Measurements from ENCODE around the gene IL34. TPM values are rescaled to one million over a fixed set of nuclear protein-coding genes. Genes with fewer than 3 reads are reported as not detected.

The IL34 gene
- 0.61 and 0.75 TPM in 2 replicates for total RNA-seq (2014; rRNA removed; shearing (Covaris generic))

DNA sequence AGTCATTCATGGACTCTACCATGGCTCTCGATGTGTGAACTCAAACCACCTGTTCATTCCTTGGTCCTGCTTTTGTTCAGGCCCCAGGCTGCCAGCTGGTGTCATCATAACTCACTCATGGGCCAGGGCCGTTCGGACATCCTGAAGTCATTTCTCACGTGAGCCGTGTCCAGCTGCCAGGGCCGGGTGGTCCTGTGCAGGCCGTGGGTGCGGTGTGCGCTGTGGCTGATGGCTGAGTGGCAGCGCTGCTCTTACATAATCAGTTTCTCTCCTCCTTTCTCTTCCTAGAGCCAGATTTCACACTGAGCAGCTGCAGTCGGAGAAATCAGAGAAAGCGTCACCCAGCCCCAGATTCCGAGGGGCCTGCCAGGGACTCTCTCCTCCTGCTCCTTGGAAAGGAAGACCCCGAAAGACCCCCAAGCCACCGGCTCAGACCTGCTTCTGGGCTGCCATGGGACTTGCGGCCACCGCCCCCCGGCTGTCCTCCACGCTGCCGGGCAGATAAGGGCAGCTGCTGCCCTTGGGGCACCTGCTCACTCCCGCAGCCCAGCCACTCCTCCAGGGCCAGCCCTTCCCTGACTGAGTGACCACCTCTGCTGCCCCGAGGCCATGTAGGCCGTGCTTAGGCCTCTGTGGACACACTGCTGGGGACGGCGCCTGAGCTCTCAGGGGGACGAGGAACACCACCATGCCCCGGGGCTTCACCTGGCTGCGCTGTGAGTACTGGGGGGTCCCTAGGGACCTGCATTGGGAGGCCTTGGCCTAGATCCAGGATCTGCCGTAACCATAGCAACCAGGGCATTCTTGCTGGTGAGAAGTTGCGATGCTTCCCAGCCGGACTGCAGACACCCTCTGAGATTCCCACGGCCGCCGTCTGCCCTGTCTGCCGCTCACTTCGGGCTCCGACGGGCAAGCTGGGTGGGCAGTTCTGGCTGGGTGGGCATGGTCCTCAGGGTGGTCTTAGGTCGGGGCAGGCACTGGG lies at the start of gene IL34:
IL34 (plus strand) TSS at position 300 of the 982 bp plus-strand sequence; CDS start at position 689, 389 bp downstream.
- DNase-seq: peak; percentile 87 to 88
- Histone ChIP-seq H3K4me1 (peaks cover 12% of the 10 kb centered on the region; the same call in 1 of the 2 replicates), H3K4me3 (peak within 1 kb of the TSS; percentile 36), H3K36me3 (no peaks in the 10 kb centered on the region), H3K9me3 (replicated peaks) (no peaks in the 10 kb centered on the region), H3K27me3 (no peaks in the 10 kb centered on the region), H3K27ac (peak within 1 kb of the TSS; percentile 86)

DNA sequence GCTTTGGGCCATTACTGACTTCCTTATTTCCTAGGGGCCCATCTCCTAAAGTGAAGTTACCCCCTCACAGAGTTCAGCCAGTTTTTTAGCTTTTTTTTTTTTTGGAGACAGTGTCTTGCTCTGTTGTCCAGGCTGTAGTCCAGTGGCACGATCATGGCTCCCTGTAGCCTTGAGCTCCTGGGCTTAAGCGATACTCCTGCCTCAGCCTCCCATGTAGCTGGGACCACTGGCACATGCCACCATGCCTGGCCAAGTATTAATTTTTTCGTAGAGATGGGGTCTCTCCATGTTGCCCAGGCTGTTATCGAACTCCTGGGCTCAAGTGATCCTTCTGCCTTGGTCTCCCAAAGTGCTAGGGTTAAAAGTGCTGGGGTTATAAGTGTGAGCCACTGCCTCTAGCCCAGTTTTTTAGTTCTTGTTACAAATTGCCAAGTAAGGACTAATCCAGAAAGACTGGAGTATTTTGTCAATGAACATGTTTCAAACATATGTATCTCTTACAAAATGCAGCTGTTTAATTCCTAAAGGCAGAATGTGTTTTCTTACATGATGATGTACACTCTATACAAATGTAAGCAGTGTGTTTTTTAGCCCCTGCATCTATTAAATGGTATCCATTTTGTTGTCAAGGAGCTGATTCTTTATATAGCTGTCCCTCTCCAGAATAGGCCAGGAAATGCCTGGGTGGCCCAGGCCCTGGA lies 49.1 kb upstream of the IL34 start:
- Histone ChIP-seq H3K36me3 (no peaks in the 10 kb centered on the region), H3K27ac (no peak overlapping the region), H3K9me3 (replicated peaks) (no peaks in the 10 kb centered on the region), H3K4me3 (no peak overlapping the region), H3K27me3 (no peaks in the 10 kb centered on the region), H3K4me1 (no peaks in the 10 kb centered on the region)
- DNase-seq: no peak

DNA sequence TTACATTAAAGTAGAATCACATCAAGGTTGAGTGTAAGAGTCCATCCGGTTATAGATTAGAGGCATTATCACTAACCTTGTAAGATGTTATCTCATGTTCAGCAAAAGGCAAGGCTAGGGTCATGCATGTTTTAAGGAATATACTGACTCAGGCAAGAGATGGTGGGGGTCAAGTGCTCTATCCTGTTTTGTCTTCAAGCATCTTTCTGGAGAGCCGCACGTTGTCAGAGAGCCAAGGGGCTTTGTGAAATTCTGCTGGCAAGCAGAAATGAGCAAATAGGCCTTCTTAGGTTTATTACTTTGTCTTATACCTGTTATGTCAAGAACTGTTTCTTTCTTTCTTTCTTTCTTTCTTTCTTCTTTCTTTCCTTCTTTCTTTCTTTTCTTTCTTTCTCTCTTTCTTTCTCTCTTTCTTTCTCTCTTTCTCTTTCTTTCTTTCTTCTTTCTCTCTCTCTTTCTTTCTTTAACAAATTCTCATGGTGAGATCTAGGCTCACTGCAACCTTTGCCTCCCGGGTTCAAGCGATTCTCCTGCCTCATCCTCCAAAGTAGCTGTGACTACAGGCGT lies 47.3 kb upstream of the IL34 start:
- Histone ChIP-seq H3K27ac (no peak overlapping the region), H3K4me1 (no peaks in the 10 kb centered on the region), H3K9me3 (replicated peaks) (no peaks in the 10 kb centered on the region), H3K4me3 (no peak overlapping the region), H3K27me3 (no peaks in the 10 kb centered on the region), H3K36me3 (no peaks in the 10 kb centered on the region)
- no peak for DNase-seq

DNA sequence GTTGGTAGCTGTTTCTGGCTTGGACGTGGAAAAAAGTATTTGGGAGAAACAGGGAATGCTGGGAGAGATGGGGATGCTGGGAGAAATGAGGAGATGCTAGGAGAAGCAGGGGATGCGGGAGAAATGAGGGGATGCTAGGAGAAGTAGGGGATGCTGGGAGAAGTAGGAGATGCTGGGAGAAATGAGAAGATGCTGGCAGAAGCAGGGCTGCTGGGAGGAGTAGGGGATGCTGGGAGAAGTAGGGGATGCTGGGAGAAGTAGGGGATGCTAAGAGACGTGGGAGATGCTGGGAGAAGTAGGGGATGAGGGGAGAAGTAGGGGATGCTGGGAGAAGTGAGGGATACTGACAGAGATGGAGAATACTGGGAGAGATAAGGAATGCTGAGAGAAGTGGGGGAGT lies 45.6 kb upstream of the IL34 start:
- Histone ChIP-seq H3K36me3 (no peaks in the 10 kb centered on the region), H3K27me3 (no peaks in the 10 kb centered on the region), H3K27ac (no peak overlapping the region), H3K4me1 (no peaks in the 10 kb centered on the region), H3K4me3 (no peak overlapping the region), H3K9me3 (replicated peaks) (no peaks in the 10 kb centered on the region)
- no peak for DNase-seq

DNA sequence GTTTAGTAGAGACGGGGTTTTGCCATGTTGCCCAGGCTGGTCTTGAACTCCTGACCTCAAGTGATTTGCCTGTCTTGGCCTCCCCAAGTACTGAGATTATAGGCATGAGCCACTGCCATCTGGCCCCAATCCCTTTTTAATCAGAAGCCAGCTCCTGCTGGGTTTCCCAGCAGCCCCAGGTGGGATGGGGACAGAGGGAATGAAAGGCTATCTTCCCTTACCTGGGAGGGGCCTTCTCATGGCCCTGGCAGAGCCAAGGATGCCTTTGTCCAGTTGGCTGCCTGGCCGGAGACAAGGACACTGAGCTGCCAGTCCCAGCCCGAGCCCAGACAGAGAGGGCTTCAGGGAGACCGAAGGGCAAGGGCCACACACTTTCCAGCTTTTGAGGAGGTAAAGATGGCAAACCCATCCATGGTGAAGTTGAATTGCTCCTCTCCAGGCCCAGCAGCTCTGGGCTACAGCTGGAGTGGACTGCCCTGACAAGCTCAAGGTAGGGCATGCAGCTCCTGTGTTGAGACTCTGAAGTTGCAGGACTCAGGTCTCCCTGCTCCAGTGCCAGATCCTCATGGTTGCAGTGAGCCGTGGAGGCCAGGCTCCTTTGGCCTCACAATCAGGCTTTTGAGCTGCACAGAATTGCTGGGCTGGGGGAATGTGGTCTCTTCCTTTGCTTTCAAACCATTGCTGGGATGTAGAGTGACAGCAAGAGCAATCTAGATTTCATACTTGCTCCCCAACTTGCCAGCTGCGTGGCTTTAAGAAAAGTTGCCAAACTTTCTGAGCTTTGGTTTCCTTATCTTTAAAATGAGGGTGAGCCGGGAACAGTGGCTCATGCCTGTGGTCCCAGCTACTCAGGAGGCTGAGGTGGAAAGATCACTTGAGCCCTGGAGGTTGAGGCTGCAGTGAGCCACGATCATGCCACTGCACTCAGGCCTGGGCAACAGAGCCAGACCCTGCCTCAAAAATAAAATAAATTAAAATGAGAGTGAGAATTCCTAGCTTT lies 44.5 kb upstream of the IL34 start:
- Histone ChIP-seq H3K4me1 (no peaks in the 10 kb centered on the region), H3K27me3 (no peaks in the 10 kb centered on the region), H3K9me3 (replicated peaks) (no peaks in the 10 kb centered on the region), H3K27ac (no peak overlapping the region), H3K4me3 (no peak overlapping the region), H3K36me3 (no peaks in the 10 kb centered on the region)
- DNase-seq: no peak

DNA sequence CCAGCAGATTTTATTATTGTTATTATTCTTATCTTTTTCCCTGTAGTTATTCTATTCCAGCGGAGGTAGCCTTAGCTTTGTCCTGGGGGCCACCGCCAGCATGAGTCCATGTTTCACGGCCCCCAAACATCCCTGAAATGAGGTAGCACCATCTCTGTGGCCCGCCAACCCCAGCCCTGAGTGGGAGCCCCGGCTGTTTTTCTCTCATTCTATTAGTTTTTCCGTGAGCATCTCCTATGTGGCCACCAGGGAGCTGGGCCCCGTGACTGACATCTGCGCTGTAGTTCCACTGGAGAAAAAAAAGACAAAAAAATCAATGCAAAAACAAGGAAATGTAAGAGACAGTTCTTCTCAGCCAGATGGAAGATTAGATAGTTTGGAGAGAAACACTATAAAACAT lies 43.5 kb upstream of the IL34 start:
- H3K9me3 ChIP-seq (replicated peaks): no peaks in the 10 kb centered on the region
- no peak overlapping the region for H3K27ac ChIP-seq
- no peak for DNase-seq
- H3K4me1 ChIP-seq: no peaks in the 10 kb centered on the region
- no peaks in the 10 kb centered on the region for H3K36me3 ChIP-seq
- H3K27me3 ChIP-seq: no peaks in the 10 kb centered on the region
- no peak overlapping the region for H3K4me3 ChIP-seq

DNA sequence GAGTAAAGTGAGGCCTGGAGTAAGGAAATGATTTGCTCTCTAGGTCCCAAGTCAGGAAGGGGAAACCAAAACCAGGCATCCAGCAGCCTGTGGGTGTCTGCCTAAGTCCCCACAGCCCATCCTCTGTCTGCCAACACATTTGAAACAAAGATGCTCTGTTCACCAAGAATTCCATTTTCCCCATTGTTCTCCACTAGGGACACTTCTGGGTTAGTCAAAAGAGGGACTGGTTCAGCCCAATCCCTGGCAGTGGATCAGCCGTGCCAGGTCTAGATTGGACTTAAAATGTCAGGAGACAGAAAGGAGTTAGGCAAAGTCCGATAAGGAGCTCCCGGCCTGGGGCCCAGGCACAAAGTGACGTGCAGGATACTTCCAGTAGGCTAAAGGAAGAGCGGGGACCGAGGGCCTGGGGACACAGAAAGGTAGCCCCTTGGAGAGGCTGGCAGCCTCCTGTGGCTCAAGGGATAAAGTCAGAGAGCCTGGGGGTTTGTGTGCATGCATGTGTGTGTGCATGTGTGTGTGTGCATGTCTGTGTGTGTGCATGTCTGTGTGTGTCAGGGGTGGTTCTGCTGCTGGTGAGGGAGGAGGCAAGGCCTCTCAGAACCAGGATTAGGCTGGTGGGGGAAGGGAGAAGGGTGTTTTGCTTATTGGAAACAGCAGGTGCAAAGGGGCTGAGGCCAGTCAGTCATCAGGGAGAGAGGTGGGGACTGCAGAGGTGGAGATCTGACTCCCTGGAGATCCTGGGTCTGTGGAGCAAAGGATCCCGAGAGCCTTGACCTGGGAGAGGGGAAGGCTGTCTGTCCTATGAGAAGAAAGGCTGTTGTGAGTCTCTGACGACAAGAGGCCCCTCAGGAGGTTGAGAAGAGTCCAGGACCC lies 41.7 kb upstream of the IL34 start:
- H3K27me3 ChIP-seq: no peaks in the 10 kb centered on the region
- DNase-seq: peak in 1 of 2 experiments; percentile 19
- no peaks in the 10 kb centered on the region for H3K4me1 ChIP-seq
- H3K27ac ChIP-seq: no peak overlapping the region
- H3K36me3 ChIP-seq: no peaks in the 10 kb centered on the region
- H3K9me3 ChIP-seq (replicated peaks): no peaks in the 10 kb centered on the region
- H3K4me3 ChIP-seq: no peak overlapping the region

DNA sequence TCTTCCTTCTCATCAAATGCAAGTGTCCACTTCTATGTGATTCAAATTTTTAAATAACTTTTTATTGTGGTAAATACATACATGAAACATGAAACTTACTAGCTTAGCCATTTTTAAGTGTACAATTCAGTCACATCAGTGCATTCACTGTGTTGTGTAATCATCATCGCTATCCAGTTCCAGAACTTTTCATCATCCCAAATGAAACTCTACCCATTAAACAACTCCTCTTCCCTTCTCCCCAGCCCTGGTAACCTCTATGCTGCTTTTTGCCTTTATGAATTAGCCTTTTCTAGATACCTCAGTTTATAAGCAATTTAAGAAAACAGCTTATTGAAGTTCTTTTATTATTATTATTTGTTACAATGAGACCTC lies 41.1 kb upstream of the IL34 start:
- Histone ChIP-seq H3K9me3 (replicated peaks) (no peaks in the 10 kb centered on the region), H3K36me3 (no peaks in the 10 kb centered on the region), H3K27me3 (no peaks in the 10 kb centered on the region), H3K4me1 (no peaks in the 10 kb centered on the region), H3K27ac (no peak overlapping the region), H3K4me3 (no peak overlapping the region)
- no peak for DNase-seq

DNA sequence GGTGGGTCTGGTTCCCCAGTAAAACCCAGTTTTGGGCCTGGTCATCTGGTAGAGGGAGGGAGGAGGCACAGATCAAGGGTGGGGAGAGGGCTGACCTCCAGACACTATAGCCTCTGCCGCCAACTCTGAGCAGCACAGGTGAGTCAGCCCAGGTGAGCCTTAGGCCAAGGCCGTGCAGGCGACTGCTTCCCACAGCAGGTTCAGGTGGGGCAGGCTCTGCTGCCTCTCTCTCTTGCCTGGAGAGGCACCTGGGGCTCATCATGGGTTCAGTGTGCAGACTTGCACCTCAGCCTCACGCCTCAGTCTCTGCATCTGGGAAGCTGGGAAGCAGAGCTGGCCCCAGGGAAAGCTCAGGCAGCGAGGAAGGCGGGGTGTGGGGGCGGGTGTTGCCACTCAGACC lies 37.8 kb upstream of the IL34 start:
- no peaks in the 10 kb centered on the region for H3K9me3 ChIP-seq (replicated peaks)
- no peak overlapping the region for H3K27ac ChIP-seq
- no peaks in the 10 kb centered on the region for H3K27me3 ChIP-seq
- H3K4me3 ChIP-seq: no peak overlapping the region
- no peak for DNase-seq
- no peaks in the 10 kb centered on the region for H3K4me1 ChIP-seq
- no peaks in the 10 kb centered on the region for H3K36me3 ChIP-seq

DNA sequence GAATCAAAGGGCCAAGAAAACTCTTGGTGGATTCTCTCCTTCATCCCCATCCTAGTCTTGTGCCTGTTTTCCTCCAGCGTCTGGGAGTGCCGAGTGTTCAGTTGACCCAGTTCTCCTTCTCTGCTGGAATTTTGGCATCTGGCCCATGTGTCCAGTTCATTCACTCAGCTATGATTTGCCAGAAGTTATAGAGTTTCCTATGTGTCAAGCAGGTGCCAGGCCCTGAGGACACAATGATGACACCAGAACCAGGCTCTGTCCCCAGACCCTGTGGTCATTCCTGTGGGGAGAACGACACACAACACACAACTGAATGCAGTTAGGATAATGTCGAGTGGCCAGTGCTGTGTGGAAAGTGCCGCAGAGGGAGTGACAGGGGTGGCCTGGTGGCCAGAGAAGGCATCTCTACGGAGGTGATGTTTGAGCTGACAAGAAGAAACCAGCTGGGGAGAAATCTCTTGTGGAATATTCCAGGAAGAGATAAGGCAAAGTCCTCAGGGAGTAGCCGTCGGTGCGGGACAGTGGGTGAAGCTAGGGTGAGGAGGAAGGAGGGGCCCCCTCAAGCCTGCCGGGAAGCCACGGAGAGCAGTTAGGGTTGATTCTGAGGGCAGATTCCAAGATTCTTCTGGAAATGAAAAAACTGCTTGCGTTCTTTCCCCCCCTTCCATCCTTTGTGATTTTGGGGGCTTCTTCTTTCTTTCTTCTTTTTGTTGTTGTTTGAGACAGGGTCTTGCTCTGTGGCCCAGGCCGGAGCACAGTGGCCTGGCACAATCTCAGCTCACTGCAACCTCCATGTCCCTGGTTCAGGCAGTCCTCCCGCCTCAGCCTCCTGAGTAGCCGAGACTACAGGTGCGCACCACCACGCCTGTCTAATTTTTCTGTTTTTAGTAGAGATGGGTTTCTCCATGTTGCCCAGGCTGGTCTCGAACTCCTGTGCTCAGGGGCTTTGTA lies 35.8 kb upstream of the IL34 start:
- no peaks in the 10 kb centered on the region for H3K36me3 ChIP-seq

DNA sequence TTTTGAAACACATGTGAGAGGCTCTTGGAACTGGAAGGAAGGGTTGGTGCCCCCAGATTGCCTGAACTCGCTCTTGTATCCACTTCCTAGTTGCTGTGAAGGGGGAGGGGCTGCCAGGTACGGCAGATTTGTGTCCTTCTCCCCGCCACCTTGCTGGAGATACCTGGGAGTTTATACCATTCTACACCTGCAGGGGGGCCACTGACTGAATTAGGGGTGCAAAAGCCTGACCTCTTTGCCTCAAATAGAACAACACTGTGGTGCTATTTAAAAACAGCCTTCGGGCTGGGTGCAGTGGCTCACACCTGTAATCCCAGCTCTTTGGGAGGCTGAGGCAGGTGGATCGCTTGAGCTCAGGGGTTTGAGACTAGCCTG lies 35.1 kb upstream of the IL34 start:
- Histone ChIP-seq H3K4me1 (no peaks in the 10 kb centered on the region), H3K27me3 (no peaks in the 10 kb centered on the region), H3K9me3 (replicated peaks) (no peaks in the 10 kb centered on the region), H3K4me3 (no peak overlapping the region), H3K27ac (no peak overlapping the region), H3K36me3 (no peaks in the 10 kb centered on the region)
- no peak for DNase-seq

More for the DNA sequence above, 35.8 kb upstream of the IL34 start:
- no peak for DNase-seq
- Histone ChIP-seq H3K27me3 (no peaks in the 10 kb centered on the region), H3K4me1 (no peaks in the 10 kb centered on the region), H3K9me3 (replicated peaks) (no peaks in the 10 kb centered on the region), H3K27ac (no peak overlapping the region), H3K4me3 (no peak overlapping the region)

DNA sequence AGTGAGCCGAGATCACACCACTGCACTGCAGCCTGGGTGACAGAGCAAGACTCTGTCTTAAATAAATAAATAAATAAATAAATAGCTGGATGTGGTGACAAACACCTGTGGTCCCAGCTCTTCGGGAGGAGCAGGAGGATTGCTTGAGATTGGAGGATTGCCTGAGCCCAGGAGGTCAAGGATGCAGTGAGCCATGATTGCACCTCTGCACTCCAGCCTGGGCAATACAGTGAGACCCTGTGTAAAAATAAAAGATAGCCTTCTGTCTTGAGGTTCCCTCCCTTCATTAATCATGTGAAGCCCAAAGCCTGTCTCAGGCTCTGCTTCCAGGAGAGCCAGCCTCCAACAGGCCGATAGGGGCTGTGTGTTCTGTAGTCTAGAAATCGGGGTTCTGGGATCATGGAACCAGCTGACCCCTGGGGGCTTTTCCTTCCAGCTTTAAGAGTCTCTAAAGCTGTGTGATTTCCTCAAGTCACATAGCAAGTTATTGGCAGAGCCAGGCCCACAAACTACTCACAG lies 34.5 kb upstream of the IL34 start:
- H3K27me3 ChIP-seq: no peaks in the 10 kb centered on the region
- no peaks in the 10 kb centered on the region for H3K9me3 ChIP-seq (replicated peaks)
- H3K27ac ChIP-seq: no peak overlapping the region
- no peaks in the 10 kb centered on the region for H3K4me1 ChIP-seq
- no peak for DNase-seq
- no peak overlapping the region for H3K4me3 ChIP-seq
- H3K36me3 ChIP-seq: no peaks in the 10 kb centered on the region
